ENCODE data around the gene LGALS12.

- TF ChIP-seq ZC3H10 (CRISPR knock-in tag; IDR thresholded peaks at IDR 0.05): no peak
- no peak for TF ChIP-seq SNAI2 (CRISPR knock-in tag; IDR thresholded peaks at IDR 0.05)
- TF ChIP-seq CSDC2 (CRISPR knock-in tag; IDR thresholded peaks at IDR 0.05): no peak
- TF ChIP-seq TCF4 (CRISPR knock-in tag; IDR thresholded peaks at IDR 0.05; ENCODE audit: borderline replicate concordance): no peak
- no peak for TF ChIP-seq ZNF565 (CRISPR knock-in tag; conservative IDR thresholded peaks at IDR 0.05; ENCODE audit: low read depth)
- TF ChIP-seq ARNTL (CRISPR knock-in tag; IDR thresholded peaks at IDR 0.05; ENCODE audit: borderline replicate concordance, low read depth): no peak
- no peak for TF ChIP-seq ESRRG (CRISPR knock-in tag; IDR thresholded peaks at IDR 0.05)
- no peak for TF ChIP-seq RARB (CRISPR knock-in tag; IDR thresholded peaks at IDR 0.05)
- TF ChIP-seq ZFP30 (CRISPR knock-in tag; IDR thresholded peaks at IDR 0.05): no peak
- TF ChIP-seq, protein P1, sequence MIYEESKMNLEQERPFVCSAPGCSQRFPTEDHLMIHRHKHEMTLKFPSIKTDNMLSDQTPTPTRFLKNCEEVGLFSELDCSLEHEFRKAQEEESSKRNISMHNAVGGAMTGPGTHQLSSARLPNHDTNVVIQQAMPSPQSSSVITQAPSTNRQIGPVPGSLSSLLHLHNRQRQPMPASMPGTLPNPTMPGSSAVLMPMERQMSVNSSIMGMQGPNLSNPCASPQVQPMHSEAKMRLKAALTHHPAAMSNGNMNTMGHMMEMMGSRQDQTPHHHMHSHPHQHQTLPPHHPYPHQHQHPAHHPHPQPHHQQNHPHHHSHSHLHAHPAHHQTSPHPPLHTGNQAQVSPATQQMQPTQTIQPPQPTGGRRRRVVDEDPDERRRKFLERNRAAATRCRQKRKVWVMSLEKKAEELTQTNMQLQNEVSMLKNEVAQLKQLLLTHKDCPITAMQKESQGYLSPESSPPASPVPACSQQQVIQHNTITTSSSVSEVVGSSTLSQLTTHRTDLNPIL (CRISPR knock-in tag; IDR thresholded peaks at IDR 0.05; ENCODE audit: low read depth): no peak
Observed at GRCh38 chr11:63551091-63551888, 45.4 kb downstream of the LGALS12 start.

Measured in SK-N-SH treated with all-trans-retinoic acid at 6 μM for 48 hours (cell line).